Inflammatory macrophage treated with lipopolysaccharide for 4 hours (primary cell): ENCODE data around the gene MARCHF3.
A peak's percentile ranks its signal among the peaks of the same experiment; 100 is the strongest.
"Not testable (repeated sequence)": the region's sequence is repeated elsewhere in the genome, so short reads cannot be mapped to it uniquely, and the experiment has no call there.

Source experiments
- DNase-seq: peaks from one replicate; pipeline ENCODE4 v3.0.0-alpha.2; 2020

MARCHF3 gene

GRCh38 chr5:126948011-126948355, 82.4 kb downstream of the MARCHF3 start:
- no peak for DNase-seq

- peak; percentile 12 for DNase-seq
Observed at GRCh38 chr5:126947146-126948010, 83.0 kb downstream of the MARCHF3 start.

- not testable (repeated sequence) for DNase-seq
Observed at GRCh38 chr5:126942908-126943307, 87.5 kb downstream of the MARCHF3 start.

GRCh38 chr5:126941403-126941802, 89.0 kb downstream of the MARCHF3 start:
- no peak for DNase-seq

- no peak for DNase-seq
Observed at GRCh38 chr5:126939887-126940286, 90.5 kb downstream of the MARCHF3 start.

GRCh38 chr5:126938466-126938865, 91.9 kb downstream of the MARCHF3 start:
- peak; percentile 67 for DNase-seq

- DNase-seq = peak; percentile 81
Observed at GRCh38 chr5:126937771-126938170, 92.6 kb downstream of the MARCHF3 start.

GRCh38 chr5:126936775-126937418, 93.5 kb downstream of the MARCHF3 start:
- DNase-seq = no peak

GRCh38 chr5:126931963-126932660, 98.2 kb downstream of the MARCHF3 start:
- DNase-seq = no peak

- no peak for DNase-seq
Observed at GRCh38 chr5:126928041-126928440, 102.3 kb downstream of the MARCHF3 start.

- no peak for DNase-seq
Observed at GRCh38 chr5:126927429-126927828, 102.9 kb downstream of the MARCHF3 start.

GRCh38 chr5:126926187-126926586, 104.2 kb downstream of the MARCHF3 start:
- no peak for DNase-seq

GRCh38 chr5:126925482-126925881, 104.9 kb downstream of the MARCHF3 start:
- no peak for DNase-seq

GRCh38 chr5:126924331-126925033, 105.9 kb downstream of the MARCHF3 start:
- no peak for DNase-seq

- DNase-seq = no peak
Observed at GRCh38 chr5:126921241-126922091, 108.9 kb downstream of the MARCHF3 start.

- DNase-seq = no peak
Observed at GRCh38 chr5:126920291-126920690, 110.1 kb downstream of the MARCHF3 start.

- no peak for DNase-seq
Observed at GRCh38 chr5:126919566-126919965, 110.8 kb downstream of the MARCHF3 start.

GRCh38 chr5:126918615-126918957, 111.8 kb downstream of the MARCHF3 start:
- no peak for DNase-seq

GRCh38 chr5:126917918-126918614, 112.3 kb downstream of the MARCHF3 start:
- no peak for DNase-seq

GRCh38 chr5:126915496-126915895, 114.9 kb downstream of the MARCHF3 start:
- DNase-seq = no peak

GRCh38 chr5:126914801-126915436, 115.4 kb downstream of the MARCHF3 start:
- no peak for DNase-seq
